ENCODE results near the gene GRIK2. TPM values are rescaled to one million over a fixed set of nuclear protein-coding genes. Genes with fewer than 3 reads are reported as not detected.

GRIK2 gene
- total RNA-seq, 1 experiment from 2014 or later: 0.97 TPM

- no peaks in the 10 kb centered on the region for H3K4me1 ChIP-seq (replicated peaks)
- no peak for DNase-seq (ENCODE audit: low read depth in 1 of 2, low spot score in 2 of 2)
- no peaks in the 10 kb centered on the region for H3K9me3 ChIP-seq (replicated peaks)
- no peaks in the 10 kb centered on the region for H3K36me3 ChIP-seq
- no peak overlapping the region for H3K4me3 ChIP-seq
- no peaks in the 10 kb centered on the region for H3K27me3 ChIP-seq (replicated peaks)
- no peak overlapping the region for H3K27ac ChIP-seq
Observed at GRCh38 chr6:101716387-101716786, 322.9 kb downstream of the GRIK2 start.

- H3K27me3 ChIP-seq (replicated peaks): no peaks in the 10 kb centered on the region
- no peak for DNase-seq (ENCODE audit: low read depth in 1 of 2, low spot score in 2 of 2)
- no peak overlapping the region for H3K4me3 ChIP-seq
- H3K9me3 ChIP-seq (replicated peaks): no peaks in the 10 kb centered on the region
- H3K4me1 ChIP-seq (replicated peaks): no peaks in the 10 kb centered on the region
- H3K36me3 ChIP-seq: no peaks in the 10 kb centered on the region
- no peak overlapping the region for H3K27ac ChIP-seq
Observed at GRCh38 chr6:101716810-101717209, 323.3 kb downstream of the GRIK2 start.

- no peak for DNase-seq (ENCODE audit: low read depth in 1 of 2, low spot score in 2 of 2)
- H3K4me1 ChIP-seq (replicated peaks): peaks cover 18% of the 10 kb centered on the region
- no peaks in the 10 kb centered on the region for H3K36me3 ChIP-seq
- H3K27me3 ChIP-seq (replicated peaks): no peaks in the 10 kb centered on the region
- H3K27ac ChIP-seq: no peak overlapping the region
- no peaks in the 10 kb centered on the region; the same call in 1 of the 2 replicates for H3K9me3 ChIP-seq (replicated peaks)
- no peak overlapping the region for H3K4me3 ChIP-seq
Observed at GRCh38 chr6:101719521-101719920, 326.0 kb downstream of the GRIK2 start.

- no peak overlapping the region for H3K4me3 ChIP-seq
- H3K4me1 ChIP-seq (replicated peaks): peaks cover 18% of the 10 kb centered on the region
- no peaks in the 10 kb centered on the region for H3K27me3 ChIP-seq (replicated peaks)
- H3K36me3 ChIP-seq: no peaks in the 10 kb centered on the region
- no peaks in the 10 kb centered on the region; the same call in 1 of the 2 replicates for H3K9me3 ChIP-seq (replicated peaks)
- peak overlapping the region; percentile 87 for H3K27ac ChIP-seq
- DNase-seq (ENCODE audit: low read depth in 1 of 2, low spot score in 2 of 2): no peak
Observed at GRCh38 chr6:101722471-101722870, 329.0 kb downstream of the GRIK2 start.

- H3K36me3 ChIP-seq: no peaks in the 10 kb centered on the region
- peak overlapping the region; percentile 87 for H3K27ac ChIP-seq
- DNase-seq (ENCODE audit: low read depth in 1 of 2, low spot score in 2 of 2): peak in 1 of 2 experiments; percentile 80
- no peak overlapping the region for H3K4me3 ChIP-seq
- peaks cover 18% of the 10 kb centered on the region for H3K4me1 ChIP-seq (replicated peaks)
- no peaks in the 10 kb centered on the region; the same call in 1 of the 2 replicates for H3K9me3 ChIP-seq (replicated peaks)
- no peaks in the 10 kb centered on the region for H3K27me3 ChIP-seq (replicated peaks)
Observed at GRCh38 chr6:101722991-101723579, 329.6 kb downstream of the GRIK2 start.

- Histone ChIP-seq H3K27ac (no peak overlapping the region), H3K36me3 (no peaks in the 10 kb centered on the region), H3K27me3 (replicated peaks) (no peaks in the 10 kb centered on the region), H3K4me1 (replicated peaks) (peaks cover 4% of the 10 kb centered on the region), H3K9me3 (replicated peaks) (no peaks in the 10 kb centered on the region; the same call in 1 of the 2 replicates), H3K4me3 (no peak overlapping the region)
- DNase-seq (ENCODE audit: low read depth in 1 of 2, low spot score in 2 of 2): no peak
Observed at GRCh38 chr6:101728388-101728787, 334.9 kb downstream of the GRIK2 start.

GRCh38 chr6:101728956-101729355 is 335.4 kb downstream of the GRIK2 start:
- Histone ChIP-seq H3K27ac (no peak overlapping the region), H3K36me3 (no peaks in the 10 kb centered on the region), H3K4me3 (no peak overlapping the region), H3K4me1 (replicated peaks) (no peaks in the 10 kb centered on the region), H3K27me3 (replicated peaks) (no peaks in the 10 kb centered on the region), H3K9me3 (replicated peaks) (no peaks in the 10 kb centered on the region; the same call in 1 of the 2 replicates)
- DNase-seq (ENCODE audit: low read depth in 1 of 2, low spot score in 2 of 2): no peak

- no peaks in the 10 kb centered on the region for H3K36me3 ChIP-seq
- no peak overlapping the region for H3K27ac ChIP-seq
- no peak overlapping the region for H3K4me3 ChIP-seq
- no peaks in the 10 kb centered on the region for H3K9me3 ChIP-seq (replicated peaks)
- H3K4me1 ChIP-seq (replicated peaks): no peaks in the 10 kb centered on the region
- H3K27me3 ChIP-seq (replicated peaks): no peaks in the 10 kb centered on the region
- DNase-seq (ENCODE audit: low read depth in 1 of 2, low spot score in 2 of 2): no peak
Observed at GRCh38 chr6:101730954-101731353, 337.4 kb downstream of the GRIK2 start.

- no peaks in the 10 kb centered on the region for H3K36me3 ChIP-seq
- H3K4me3 ChIP-seq: no peak overlapping the region
- no peaks in the 10 kb centered on the region for H3K9me3 ChIP-seq (replicated peaks)
- H3K27me3 ChIP-seq (replicated peaks): no peaks in the 10 kb centered on the region
- DNase-seq (ENCODE audit: low read depth in 1 of 2, low spot score in 2 of 2): no peak
- H3K27ac ChIP-seq: no peak overlapping the region
- H3K4me1 ChIP-seq (replicated peaks): no peaks in the 10 kb centered on the region
Observed at GRCh38 chr6:101733899-101734298, 340.4 kb downstream of the GRIK2 start.

- H3K4me1 ChIP-seq (replicated peaks): no peaks in the 10 kb centered on the region
- H3K36me3 ChIP-seq: no peaks in the 10 kb centered on the region
- no peak for DNase-seq (ENCODE audit: low read depth in 1 of 2, low spot score in 2 of 2)
- H3K27me3 ChIP-seq (replicated peaks): no peaks in the 10 kb centered on the region
- H3K27ac ChIP-seq: no peak overlapping the region
- no peak overlapping the region for H3K4me3 ChIP-seq
- H3K9me3 ChIP-seq (replicated peaks): no peaks in the 10 kb centered on the region
Observed at GRCh38 chr6:101738481-101738880, 345.0 kb downstream of the GRIK2 start.

- Histone ChIP-seq H3K4me1 (replicated peaks) (no peaks in the 10 kb centered on the region), H3K27ac (no peak overlapping the region), H3K36me3 (no peaks in the 10 kb centered on the region), H3K27me3 (replicated peaks) (no peaks in the 10 kb centered on the region), H3K9me3 (replicated peaks) (no peaks in the 10 kb centered on the region), H3K4me3 (no peak overlapping the region)
- DNase-seq (ENCODE audit: low read depth in 1 of 2, low spot score in 2 of 2): no peak
Observed at GRCh38 chr6:101740631-101741030, 347.1 kb downstream of the GRIK2 start.

GRCh38 chr6:101741474-101742171 is 348.1 kb downstream of the GRIK2 start:
- Histone ChIP-seq H3K4me3 (no peak overlapping the region), H3K4me1 (replicated peaks) (no peaks in the 10 kb centered on the region), H3K27me3 (replicated peaks) (no peaks in the 10 kb centered on the region), H3K9me3 (replicated peaks) (no peaks in the 10 kb centered on the region), H3K36me3 (no peaks in the 10 kb centered on the region), H3K27ac (no peak overlapping the region)
- DNase-seq (ENCODE audit: low read depth in 1 of 2, low spot score in 2 of 2): no peak

GRCh38 chr6:101747160-101747559 is 353.7 kb downstream of the GRIK2 start:
- Histone ChIP-seq H3K27me3 (replicated peaks) (no peaks in the 10 kb centered on the region), H3K9me3 (replicated peaks) (no peaks in the 10 kb centered on the region), H3K4me1 (replicated peaks) (no peaks in the 10 kb centered on the region), H3K4me3 (no peak overlapping the region), H3K36me3 (no peaks in the 10 kb centered on the region), H3K27ac (no peak overlapping the region)
- no peak for DNase-seq (ENCODE audit: low read depth in 1 of 2, low spot score in 2 of 2)

- Histone ChIP-seq H3K4me1 (replicated peaks) (no peaks in the 10 kb centered on the region), H3K27ac (no peak overlapping the region), H3K4me3 (no peak overlapping the region), H3K36me3 (no peaks in the 10 kb centered on the region), H3K27me3 (replicated peaks) (no peaks in the 10 kb centered on the region), H3K9me3 (replicated peaks) (no peaks in the 10 kb centered on the region)
- no peak for DNase-seq (ENCODE audit: low read depth in 1 of 2, low spot score in 2 of 2)
Observed at GRCh38 chr6:101747716-101748115, 354.2 kb downstream of the GRIK2 start.
